Neuronal stem cell (in vitro differentiated cells): ENCODE measurements around the gene MOSMO.
"Not testable (repeated sequence)": the region's sequence is repeated elsewhere in the genome, so short reads cannot be mapped to it uniquely, and the experiment has no call there.

Experiments
- DNase-seq: peaks from one replicate; pipeline ENCODE4 v3.0.0-alpha.2; 2013; ENCODE audit warnings: low spot score
- H2AFZ ChIP-seq: one replicate; pipeline ENCODE4 v1.6.1; 2013; ENCODE audit warnings: mild to moderate bottlenecking, low read length, inconsistent platforms
- H2AK5ac ChIP-seq: 2 replicates; pipeline ENCODE4 v1.6.1; 2013; ENCODE audit warnings: low read depth, mild to moderate bottlenecking, inconsistent platforms, low read length, moderate library complexity, mixed read lengths
- H2BK120ac ChIP-seq: 2 replicates; pipeline ENCODE4 v1.6.1; 2013; ENCODE audit warnings: low read depth, mild to moderate bottlenecking, inconsistent platforms, low read length, moderate library complexity, mixed read lengths
- H2BK12ac ChIP-seq: one replicate; pipeline ENCODE4 v1.6.1; 2013; ENCODE audit warnings: low read length, inconsistent platforms
- H2BK15ac ChIP-seq: 2 replicates; pipeline ENCODE4 v1.6.1; 2013; ENCODE audit warnings: mild to moderate bottlenecking, low read length, inconsistent platforms, mixed read lengths
- H2BK5ac ChIP-seq: one replicate; pipeline ENCODE4 v1.6.1; 2013; ENCODE audit warnings: inconsistent platforms, mild to moderate bottlenecking, low read length, moderate library complexity
- H3K14ac ChIP-seq: one replicate; pipeline ENCODE4 v1.6.1; 2013; ENCODE audit warnings: low read length, inconsistent platforms
- H3K18ac ChIP-seq: 2 replicates; pipeline ENCODE4 v1.6.1; 2013; ENCODE audit warnings: low read length, inconsistent platforms
- H3K23ac ChIP-seq: 2 replicates; pipeline ENCODE4 v1.6.1; 2013; ENCODE audit warnings: low read depth, mild to moderate bottlenecking, mixed read lengths, low read length, inconsistent platforms; ENCODE audit not compliant: poor library complexity
- H3K27ac ChIP-seq: replicated peaks from 3 replicates; pipeline ENCODE4 v1.5.1; 2013; ENCODE audit warnings: low read length, inconsistent platforms
- H3K27me3 ChIP-seq, 3 experiments: 2 replicates each; pipeline ENCODE4 v1.6.1; 2013; ENCODE audit warnings: low read length in 3 of 3, mild to moderate bottlenecking in 2 of 3, inconsistent platforms in 1 of 3, low read depth in 1 of 3, mixed read lengths in 1 of 3, moderate library complexity in 1 of 3; ENCODE audit not compliant: control insufficient read depth in 3 of 3, insufficient read depth in 3 of 3
- H3K36me3 ChIP-seq, 2 donors: replicated peaks in 1 of 2; 2 replicates each; pipeline ENCODE4 v1.6.1; 2013; ENCODE audit warnings: low read length in 2 of 2; ENCODE audit not compliant: control insufficient read depth in 2 of 2, insufficient read depth in 2 of 2
- H3K4ac ChIP-seq: 2 replicates; pipeline ENCODE4 v1.6.1; 2013; ENCODE audit warnings: inconsistent platforms, mild to moderate bottlenecking, low read length, moderate library complexity
- H3K4me1 ChIP-seq, 2 donors: 1 replicate in 1 of 2; 2 replicates in 1 of 2; pipeline ENCODE4 v1.6.1; 2013; ENCODE audit warnings: low read length in 2 of 2, low read depth in 1 of 2; ENCODE audit not compliant: control insufficient read depth in 2 of 2, insufficient read depth in 1 of 2
- H3K4me2 ChIP-seq: one replicate; pipeline ENCODE4 v1.6.1; 2013; ENCODE audit warnings: mild to moderate bottlenecking, low read length, inconsistent platforms; ENCODE audit not compliant: insufficient read depth, poor library complexity, severe bottlenecking
- H3K4me3 ChIP-seq, 2 donors: 2 replicates each; pipeline ENCODE4 v1.5.1; 2013; ENCODE audit warnings: low read length in 2 of 2, mild to moderate bottlenecking in 2 of 2, inconsistent platforms in 1 of 2, moderate library complexity in 1 of 2
- H3K79me1 ChIP-seq: one replicate; pipeline ENCODE4 v1.6.1; 2013; ENCODE audit warnings: low read depth, mild to moderate bottlenecking, inconsistent platforms, low read length, moderate library complexity
- H3K9ac ChIP-seq: one replicate; pipeline ENCODE4 v1.6.1; 2013; ENCODE audit warnings: mild to moderate bottlenecking, low read depth, low read length, inconsistent platforms; ENCODE audit not compliant: poor library complexity
- H3K9me3 ChIP-seq, 2 donors: replicated peaks in 1 of 2; 2 replicates each; pipeline versions ENCODE3 to v1.6.1; 2013; ENCODE audit warnings: low read length in 2 of 2, mild to moderate bottlenecking in 2 of 2, inconsistent platforms in 1 of 2, low read depth in 1 of 2, mixed read lengths in 1 of 2, moderate library complexity in 1 of 2; ENCODE audit not compliant: control insufficient read depth in 2 of 2, insufficient read depth in 1 of 2
- H4K8ac ChIP-seq: one replicate; pipeline ENCODE4 v1.6.1; 2013; ENCODE audit warnings: low read depth, mild to moderate bottlenecking, inconsistent platforms, low read length, moderate library complexity
- H4K91ac ChIP-seq: one replicate; pipeline ENCODE4 v1.6.1; 2013; ENCODE audit warnings: low read length, low read depth, mild to moderate bottlenecking, inconsistent platforms; ENCODE audit not compliant: poor library complexity
- WGBS, 2 donors: extraction: QIAGEN DNeasy Blood & Tissue Kit; methylation state at CpG; one replicate each; pipeline ENCODE4 v1.1.7; 2013; ENCODE audit warnings: missing lambda C conversion rate in 2 of 2, mixed read lengths in 1 of 2; ENCODE audit not compliant: insufficient read length in 2 of 2, insufficient replicate concordance in 1 of 2; ENCODE audit errors: extremely low coverage in 2 of 2; 5-methylcytosine and 5-hydroxymethylcytosine counted together

Gene MOSMO

DNA sequence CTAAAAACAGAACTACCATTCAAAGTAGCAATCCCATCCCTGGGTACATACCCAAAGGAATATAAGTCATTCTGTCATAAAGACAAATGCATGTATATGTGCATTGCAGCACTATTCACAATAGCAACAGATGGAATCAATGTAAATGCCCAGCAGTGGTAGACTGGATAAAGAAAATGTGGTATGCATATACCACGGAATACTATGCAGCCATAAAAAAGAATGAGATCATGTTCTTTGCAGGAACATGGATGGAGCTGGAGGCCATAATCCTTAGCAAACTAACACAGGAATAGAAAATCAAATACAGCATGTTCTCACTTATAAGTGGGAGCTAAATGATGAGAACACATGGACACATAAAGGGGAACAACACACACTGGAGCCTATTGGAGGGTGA lies 120.6 kb downstream of the MOSMO start:
- not testable (repeated sequence) for H3K4me2 ChIP-seq, H4K8ac ChIP-seq, H2BK120ac ChIP-seq, H3K14ac ChIP-seq, H3K27ac ChIP-seq, H3K36me3 ChIP-seq, H2BK5ac ChIP-seq, H2BK15ac ChIP-seq, H3K9me3 ChIP-seq, H2BK12ac ChIP-seq, H2AFZ ChIP-seq, H4K91ac ChIP-seq, H3K4me1 ChIP-seq, H3K4me3 ChIP-seq, H3K23ac ChIP-seq, H3K9ac ChIP-seq, DNase-seq, H2AK5ac ChIP-seq, H3K79me1 ChIP-seq, H3K18ac ChIP-seq, H3K27me3 ChIP-seq, H3K4ac ChIP-seq
- no CpG with 5 or more reads among the region's 1 CpG for WGBS, 2 donors

DNA sequence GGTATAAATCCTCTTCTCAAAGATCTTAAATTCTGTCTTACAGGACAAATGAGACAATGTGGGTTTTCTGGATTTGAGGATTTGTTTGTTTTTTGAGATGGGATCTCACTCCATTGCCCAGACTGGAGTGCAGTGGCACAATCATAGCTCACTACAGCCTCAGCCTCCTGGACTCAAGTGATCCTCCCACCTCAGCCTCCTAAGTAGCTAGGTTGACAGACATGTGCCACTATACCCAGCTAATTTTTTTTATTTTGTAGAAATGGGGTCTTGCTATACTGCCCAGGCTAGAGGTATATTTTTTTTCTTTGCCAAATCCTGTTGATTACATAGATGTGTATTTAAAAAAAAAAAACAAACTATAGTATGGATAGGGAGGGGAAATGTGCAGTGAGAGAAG lies 122.6 kb downstream of the MOSMO start:
- H3K9ac ChIP-seq = no peak overlapping the region
- no peak overlapping the region for H2AK5ac ChIP-seq
- H3K4me3 ChIP-seq = no peak overlapping the region
- no peak overlapping the region for H2BK5ac ChIP-seq
- H3K27ac ChIP-seq = no peak overlapping the region
- no peak overlapping the region for H3K4me2 ChIP-seq
- no peak overlapping the region for H2BK12ac ChIP-seq
- no peaks in the 10 kb centered on the region for H3K79me1 ChIP-seq
- no peak overlapping the region for H3K14ac ChIP-seq
- no peak overlapping the region for H4K91ac ChIP-seq
- no peaks in the 10 kb centered on the region for H3K4me1 ChIP-seq
- H3K23ac ChIP-seq = no peak overlapping the region
- peaks cover 0 to 7% (median 0%) of the 10 kb centered on the region in 3 experiments for H3K27me3 ChIP-seq
- H3K4ac ChIP-seq = no peak overlapping the region
- no peak overlapping the region for H2AFZ ChIP-seq
- H2BK15ac ChIP-seq = no peak overlapping the region
- no peaks in the 10 kb centered on the region for H3K36me3 ChIP-seq
- H3K18ac ChIP-seq = no peak overlapping the region
- H2BK120ac ChIP-seq = no peak overlapping the region
- no peak overlapping the region for H4K8ac ChIP-seq
- no peaks in the 10 kb centered on the region for H3K9me3 ChIP-seq
- no peak for DNase-seq

GRCh38 chr16:22132801-22133200 lies 124.9 kb downstream of the MOSMO start:
- Histone ChIP-seq H2AK5ac (peak overlapping the region; percentile 60), H3K36me3 (no peaks in the 10 kb centered on the region), H3K4ac (no peak overlapping the region), H2BK5ac (no peak overlapping the region), H3K14ac (no peak overlapping the region), H3K23ac (no peak overlapping the region), H2BK120ac (no peak overlapping the region), H3K4me3 (no peak overlapping the region), H4K8ac (no peak overlapping the region), H3K79me1 (no peaks in the 10 kb centered on the region), H3K4me1 (no peaks in the 10 kb centered on the region), H2AFZ (no peak overlapping the region), H3K9me3 (no peaks in the 10 kb centered on the region), H2BK15ac (no peak overlapping the region), H3K9ac (peak overlapping the region; percentile 12), H3K27ac (no peak overlapping the region), H2BK12ac (no peak overlapping the region), H3K27me3 (peaks cover 0 to 20% (median 0%) of the 10 kb centered on the region in 3 experiments), H3K18ac (peak overlapping the region; percentile 48), H3K4me2 (no peak overlapping the region), H4K91ac (no peak overlapping the region)
- no CpG with 5 or more reads among the region's 10 CpGs for WGBS, 2 donors
- no peak for DNase-seq
